Non-pigmented ciliary epithelial cell (primary cell): Measurements from ENCODE around the gene ASB11.
"Not testable (repeated sequence)": the region's sequence is repeated elsewhere in the genome, so short reads cannot be mapped to it uniquely, and the experiment has no call there.

Experiments used
- DNase-seq: peaks from one replicate; pipeline ENCODE4 v3.0.0-alpha.2; 2010; ENCODE audit warnings: low read depth

ASB11 gene

DNA sequence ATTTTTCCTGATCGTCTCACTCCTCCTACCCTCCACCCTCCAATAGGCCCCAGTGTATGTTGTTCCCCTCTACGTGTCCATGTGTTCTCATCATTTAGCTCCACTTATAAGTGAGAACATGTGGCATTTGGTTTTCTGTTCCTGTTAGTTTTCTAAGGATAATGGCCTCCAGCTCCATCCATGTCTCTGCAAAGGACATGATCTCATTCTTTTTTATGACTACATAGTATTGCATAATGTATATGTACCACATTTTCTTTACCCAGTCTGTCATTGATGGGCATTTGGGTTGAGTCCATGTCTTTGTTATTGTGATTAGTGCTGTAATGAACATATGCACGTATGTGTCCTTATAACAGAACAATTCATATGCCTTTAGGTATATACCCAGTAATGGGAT is 9.5 kb downstream of the ASB11 start:
- not testable (repeated sequence) for DNase-seq

DNA sequence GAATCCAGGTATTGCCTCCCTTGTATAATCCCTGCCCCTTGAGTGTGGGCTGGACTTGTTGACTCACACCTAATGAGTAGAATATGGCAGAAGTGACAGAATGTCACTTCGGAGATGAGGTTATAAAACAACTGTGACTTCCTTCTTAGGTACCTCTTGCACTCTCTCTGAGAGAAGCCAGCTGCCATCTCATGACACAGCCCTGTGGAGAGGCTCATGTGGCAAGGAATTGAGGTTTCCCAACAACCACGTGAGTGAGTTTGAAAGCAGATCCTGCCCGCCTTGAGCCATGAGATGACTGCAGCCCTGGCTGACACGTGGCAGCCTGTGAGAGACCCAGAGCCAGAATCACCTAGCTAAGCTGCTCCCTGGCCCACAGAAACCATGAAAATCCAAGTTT is 13.5 kb downstream of the ASB11 start:
- DNase-seq, result no peak

DNA sequence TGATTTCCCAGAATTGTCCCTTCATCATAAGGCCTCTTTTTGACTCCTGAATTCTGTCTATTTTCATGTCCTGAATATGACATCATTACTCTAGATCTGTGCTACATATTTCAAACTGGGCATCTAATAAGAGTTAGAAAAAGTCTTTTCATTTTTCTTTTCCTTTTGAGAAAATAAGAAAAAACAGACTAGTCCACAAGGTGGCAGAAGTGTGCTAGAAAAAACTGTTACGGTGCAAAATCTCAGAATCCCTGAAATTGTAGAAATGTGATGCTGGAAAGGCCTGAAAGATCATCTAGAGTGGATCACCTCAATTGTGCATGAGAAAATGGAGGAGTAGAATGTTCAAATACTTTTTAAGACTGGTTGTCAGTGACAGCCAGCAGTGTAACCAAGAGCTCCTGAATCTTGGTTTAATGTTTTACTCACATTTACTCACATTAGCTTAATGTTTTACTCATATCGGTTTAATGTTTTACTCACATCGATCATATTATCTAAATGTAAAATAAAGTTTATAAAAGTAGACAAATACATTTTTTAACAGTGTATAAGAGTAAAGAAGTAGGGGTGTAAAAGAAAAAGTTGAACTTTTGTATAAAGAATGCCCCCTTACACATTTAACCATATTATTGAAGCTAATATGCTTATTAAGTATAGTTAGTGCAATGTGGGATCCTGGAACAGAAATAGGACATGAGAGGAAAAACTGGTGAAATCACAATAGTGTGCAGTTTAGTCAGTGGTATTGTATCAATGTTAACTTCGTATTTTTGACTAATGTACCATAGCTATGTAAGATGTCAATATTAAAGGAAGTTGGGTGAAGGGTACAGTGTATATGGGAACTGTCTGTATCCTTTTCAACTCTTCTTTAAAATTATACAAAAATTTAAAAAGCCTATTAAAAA is 15.2 kb downstream of the ASB11 start:
- DNase-seq, result no peak

DNA sequence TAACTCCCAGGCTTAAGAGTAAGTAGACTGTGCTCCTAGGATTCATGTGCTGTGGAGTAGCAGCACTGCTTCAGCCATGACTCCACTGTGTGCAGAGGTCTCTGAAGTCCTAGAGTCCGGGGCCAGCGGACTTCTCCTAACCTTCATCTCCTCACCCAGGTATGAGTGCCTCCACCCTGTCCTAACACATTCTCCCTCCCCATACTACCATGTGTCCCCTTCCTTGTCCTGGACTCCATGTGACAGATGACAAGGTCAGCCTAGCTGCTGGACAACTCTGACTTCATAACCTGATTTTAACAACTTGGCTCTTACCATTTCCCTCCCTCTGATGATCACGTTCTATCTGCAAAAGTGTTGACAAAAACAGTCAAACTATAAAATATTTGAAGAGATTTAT is 16.7 kb downstream of the ASB11 start:
- DNase-seq, result no peak

DNA sequence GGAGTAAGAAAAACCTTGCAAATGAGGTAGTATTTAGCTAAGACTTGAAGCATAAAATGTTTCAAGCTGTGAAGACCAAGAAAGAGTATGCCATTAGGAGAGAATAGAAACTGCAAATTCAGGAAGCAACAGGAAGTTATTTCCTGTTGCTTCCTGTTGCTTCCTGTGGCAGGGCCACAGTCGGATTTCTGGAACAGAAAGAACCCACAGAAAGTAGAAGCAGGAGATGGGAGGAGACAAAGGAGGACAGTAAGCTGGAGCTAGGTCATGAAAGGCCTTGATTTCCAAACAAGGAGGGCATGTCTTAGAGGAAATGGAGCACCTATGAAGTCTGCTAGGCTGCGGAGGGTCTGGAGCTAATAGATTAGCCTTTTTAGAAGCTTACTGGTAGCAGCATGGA is 17.2 kb downstream of the ASB11 start:
- DNase-seq, result no peak

DNA sequence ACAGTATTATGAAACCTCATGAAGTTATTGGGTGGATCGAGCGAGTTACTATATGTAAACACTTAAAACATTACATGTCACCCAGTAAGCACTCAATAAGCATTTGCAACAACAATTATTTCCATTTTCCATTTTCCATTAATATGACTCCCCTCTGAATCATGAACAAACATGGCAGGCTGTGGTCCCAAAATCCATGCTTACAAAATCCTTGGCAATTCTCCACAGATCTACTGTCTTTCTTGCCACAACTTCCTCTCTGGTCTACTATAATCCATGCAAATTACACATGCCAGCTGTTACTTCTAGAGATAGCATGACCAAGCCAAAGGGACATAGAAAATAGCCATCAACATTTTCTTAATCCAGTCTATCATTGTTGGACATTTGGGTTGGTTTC is 22.0 kb downstream of the ASB11 start:
- no peak for DNase-seq

DNA sequence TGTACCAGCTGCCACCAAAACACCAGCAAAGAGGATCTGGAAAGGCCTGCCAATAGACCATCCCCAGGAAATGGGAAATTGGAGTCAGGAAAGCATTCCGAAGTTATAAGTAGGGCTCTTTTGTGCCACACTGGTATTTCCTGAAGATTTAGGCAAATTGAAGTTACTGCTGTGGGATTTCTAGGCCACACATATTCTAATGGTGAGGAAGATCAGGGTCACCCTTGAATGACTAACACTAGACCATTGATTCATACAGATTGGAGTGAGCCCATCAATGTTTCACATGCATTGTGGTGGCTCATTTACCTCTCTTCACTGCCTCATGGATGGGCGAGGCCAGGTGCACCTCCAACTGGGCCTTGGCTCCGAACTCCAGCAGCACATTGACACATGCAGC is 22.6 kb downstream of the ASB11 start:
- no peak for DNase-seq

DNA sequence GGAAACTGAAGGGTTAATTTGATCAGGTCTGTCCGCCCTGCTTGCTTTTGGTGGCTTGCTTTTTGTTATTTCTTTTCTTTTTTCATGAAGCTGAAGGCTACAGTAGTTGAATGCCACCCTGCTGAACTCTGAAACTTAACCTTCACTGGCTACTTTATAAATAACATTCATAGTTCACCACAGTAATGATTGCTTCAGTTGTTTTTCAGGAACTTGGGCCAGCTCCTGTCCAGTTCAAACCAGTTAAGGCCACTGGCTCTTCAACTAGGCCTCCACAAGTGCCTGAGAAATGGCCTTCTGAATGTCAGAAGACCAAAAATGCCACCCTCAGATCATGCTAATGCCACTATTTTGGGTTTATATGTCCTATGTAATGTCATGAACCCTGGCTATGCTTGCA is 37.8 kb downstream of the ASB11 start:
- no peak for DNase-seq

DNA sequence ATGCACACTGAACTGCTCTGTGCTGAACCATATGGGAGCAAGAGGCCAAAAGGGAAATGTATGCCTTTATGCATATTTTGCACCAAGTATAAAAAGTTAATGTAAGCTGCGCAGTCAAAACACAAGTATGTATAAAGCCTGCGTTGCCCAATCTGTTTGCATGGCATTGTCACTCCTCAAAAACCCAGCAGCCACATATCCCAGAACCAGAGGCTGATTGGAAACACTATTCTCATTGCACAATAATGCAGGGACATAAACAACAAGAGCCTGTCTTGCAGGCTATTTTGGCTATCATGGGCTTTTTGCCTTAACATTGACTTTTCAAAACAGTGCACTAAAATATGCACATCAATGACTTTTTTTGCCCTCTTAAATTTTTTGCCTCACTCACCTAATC is 40.5 kb downstream of the ASB11 start:
- no peak for DNase-seq

DNA sequence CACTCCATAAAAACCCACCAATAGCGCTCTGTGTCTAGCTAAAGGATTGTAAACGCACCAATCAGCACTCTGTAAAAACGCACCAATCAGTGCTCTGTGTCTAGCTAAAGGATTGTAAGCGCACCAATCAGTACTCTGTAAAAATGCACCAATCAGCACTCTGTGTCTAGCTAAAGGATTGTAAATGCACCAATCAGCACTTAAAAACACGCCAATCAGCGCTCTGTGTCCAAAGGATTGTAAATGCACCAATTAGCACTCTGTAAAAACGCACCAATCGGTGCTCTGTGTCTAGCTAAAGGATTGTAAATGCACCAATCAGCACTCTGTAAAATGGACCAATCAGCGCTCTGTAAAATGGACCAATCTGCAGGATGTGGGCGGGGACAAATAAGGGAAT is 42.2 kb downstream of the ASB11 start:
- DNase-seq, result not testable (repeated sequence)

DNA sequence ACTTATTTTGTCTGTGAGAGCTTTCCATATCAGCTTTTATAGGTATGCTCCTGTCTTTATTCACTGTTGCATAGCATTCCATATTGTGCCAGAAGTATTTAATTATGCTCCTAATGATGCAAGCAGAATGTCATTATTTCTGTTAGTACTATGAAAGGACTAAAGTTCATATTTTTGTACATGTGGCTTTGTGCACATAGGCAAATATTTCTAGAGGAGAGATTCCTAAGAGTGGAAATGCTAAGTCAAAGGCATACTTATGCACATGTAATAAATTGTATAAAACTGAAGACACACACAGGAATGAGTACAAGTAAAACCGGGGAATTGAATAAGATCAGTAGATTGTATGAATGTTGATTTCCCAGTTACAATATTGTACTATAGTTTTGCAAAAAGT is 43.7 kb downstream of the ASB11 start:
- no peak for DNase-seq

DNA sequence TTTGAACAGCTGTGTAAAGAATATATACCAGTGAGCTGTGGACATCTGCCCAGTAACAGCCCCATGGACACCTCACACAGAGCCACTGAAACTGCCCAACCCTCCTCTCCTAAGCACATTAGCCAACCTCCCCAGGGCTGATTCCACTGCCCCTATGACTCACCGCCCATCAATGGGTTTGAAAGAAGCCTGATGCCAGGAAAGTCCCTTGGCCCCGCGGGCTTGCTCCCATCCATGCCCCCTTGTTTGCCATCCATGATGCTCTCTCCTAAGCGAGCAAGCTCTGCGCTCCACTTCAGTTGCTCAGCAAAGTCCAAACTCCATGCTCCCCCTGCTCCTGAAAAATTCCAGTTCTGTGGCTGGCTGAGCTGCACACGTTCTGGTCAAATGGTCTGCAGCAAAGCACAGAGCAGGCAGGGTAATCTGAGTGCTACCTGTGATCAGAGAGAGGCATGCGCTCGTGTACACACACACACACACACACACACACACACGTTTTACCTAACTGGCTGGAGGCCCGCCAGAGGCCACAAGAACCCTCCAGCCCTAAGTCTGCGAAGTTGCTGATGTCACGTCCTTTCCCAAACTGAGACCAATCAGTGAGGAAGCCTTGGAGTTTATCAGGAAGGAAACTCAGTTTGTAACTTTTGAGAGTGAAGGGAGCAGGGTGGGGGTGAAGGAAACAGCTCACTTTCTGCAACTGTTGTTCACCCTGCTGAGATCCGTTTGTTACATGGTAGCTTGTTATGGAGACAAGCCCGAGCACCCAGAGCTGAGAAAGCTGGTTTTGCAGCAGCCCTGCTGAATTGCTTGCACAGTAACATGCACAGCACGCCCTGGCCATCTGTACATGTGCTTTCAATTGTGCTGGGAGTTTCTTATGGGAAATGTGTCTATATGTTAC is 45.6 kb downstream of the ASB11 start, which contains the start of gene ASB9:
TSS of gene ASB9 (minus strand) at position 466 of the 904 bp plus-strand sequence. CDS start at position 257, 209 bp downstream.
- DNase-seq, result no peak

DNA sequence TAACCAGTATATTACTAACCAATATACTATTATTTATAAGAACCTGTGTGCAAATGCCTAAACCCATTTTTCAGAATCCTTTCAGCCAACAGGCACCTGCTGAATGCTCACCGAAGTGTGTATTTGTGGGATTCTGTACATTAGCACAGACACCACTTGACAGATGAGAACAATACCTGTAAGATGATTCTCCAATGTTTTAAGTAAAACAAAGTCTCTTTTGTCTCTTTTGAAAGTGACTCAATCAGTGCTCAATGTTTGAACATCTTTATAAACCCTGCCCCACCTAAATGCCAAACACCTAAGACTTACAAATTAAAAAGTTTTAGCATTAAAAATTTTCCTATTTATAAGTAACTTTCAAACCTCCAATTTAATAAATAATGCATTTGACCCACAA is 46.3 kb downstream of the ASB11 start:
- no peak for DNase-seq

DNA sequence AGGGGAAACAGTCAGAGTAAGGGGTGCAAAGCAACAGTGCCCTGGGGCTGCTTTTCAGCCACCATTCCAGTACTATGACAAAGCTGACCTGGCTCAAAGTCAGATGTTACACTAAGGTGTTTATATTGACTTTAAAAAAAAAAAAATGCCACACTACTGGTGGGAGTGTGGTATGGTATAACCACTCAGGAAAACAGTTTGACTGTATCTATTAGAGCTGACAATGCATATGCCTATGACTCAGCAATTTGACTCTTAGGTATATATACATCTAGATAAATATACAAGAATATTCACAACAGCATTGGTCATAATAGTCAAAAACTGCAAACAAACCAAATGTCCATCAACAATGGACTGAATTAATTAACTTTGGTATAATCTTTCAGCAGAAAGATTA is 60.6 kb downstream of the ASB11 start:
- DNase-seq, result no peak

DNA sequence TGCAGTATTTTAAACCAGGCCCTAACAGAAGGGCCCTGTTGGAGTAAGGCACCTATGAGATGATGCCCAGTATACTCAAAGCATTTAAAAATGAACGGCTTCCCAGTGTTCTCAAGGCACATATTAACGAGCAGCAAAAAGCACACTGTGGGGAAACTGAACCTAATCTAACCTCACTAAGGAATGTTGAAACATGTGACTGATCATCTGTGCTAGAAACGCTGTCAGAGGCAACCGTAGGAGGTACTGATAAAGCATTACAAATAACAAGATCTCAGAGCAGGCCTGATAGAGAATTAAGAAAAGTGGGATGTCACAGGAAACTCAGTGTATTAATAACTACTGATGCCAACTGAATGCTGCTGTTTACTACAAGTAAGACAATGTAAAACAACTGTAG is 69.5 kb downstream of the ASB11 start:
- DNase-seq, result no peak

DNA sequence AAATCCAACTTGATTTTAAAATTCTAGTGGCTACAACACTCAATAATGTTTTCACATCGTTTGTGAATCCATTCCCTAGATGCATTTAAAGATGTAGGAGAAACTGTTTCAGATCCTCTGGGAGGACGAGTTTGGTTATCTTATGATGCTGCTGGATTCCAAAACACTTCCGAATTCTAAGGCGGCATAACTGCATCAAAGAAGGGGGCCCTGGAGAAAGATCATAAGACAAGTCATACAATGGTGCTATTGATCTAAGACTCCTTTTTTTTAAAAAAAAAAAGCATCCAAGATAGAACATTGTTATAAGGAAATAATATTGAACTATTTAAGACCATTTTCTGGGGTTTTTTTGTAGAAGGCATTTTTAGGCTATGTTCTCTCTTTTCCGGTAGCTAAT is 71.0 kb downstream of the ASB11 start:
- no peak for DNase-seq

DNA sequence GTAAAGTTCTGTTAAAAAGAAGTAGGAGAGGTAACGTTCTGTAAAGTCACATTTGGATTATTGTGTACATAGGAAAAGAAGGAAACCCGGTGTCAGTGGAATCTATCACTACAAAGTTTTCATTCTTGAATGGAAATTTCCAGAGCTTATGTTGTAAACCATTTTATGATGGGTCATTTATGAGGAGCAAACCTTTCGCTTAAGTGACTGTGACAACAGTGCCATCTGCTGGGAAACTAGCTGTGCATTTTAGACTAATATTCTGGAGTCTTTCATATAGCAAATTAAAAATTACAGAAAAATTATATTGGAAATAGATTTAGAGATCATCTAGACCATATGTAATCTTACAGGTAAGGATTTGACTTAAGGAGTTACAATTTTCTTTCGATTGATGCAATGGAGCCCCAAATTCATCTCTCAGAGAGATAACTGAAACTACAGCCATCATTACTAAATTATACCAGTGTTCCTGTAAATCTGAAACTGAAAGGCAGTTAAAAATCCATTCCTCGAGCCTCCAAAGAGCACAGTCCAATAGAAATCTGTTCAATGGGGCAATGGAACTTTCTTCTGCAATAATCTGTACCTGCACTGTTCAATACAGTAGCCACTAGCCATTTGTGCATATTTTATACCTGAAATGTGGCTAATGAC is 72.4 kb downstream of the ASB11 start:
- peak; percentile 13 for DNase-seq

DNA sequence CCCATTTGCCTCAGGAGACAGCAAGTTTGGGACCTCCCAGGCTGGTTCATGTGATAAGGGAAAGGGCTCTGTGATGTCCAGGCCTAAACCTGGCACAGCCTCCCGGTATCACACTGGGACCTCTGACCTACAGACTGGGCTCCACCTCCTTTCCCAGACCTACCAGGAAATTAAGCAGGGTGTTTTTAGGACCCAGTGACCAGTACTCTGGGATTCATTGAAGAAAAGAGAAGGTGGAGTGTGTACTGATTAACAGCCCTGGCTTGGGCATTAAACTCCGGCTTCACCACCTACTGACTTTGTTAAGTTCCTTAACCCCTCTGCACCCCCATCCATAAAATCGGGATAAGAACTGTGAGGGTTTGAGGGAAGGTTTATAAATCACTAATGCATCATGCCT is 74.1 kb downstream of the ASB11 start:
- no peak for DNase-seq

DNA sequence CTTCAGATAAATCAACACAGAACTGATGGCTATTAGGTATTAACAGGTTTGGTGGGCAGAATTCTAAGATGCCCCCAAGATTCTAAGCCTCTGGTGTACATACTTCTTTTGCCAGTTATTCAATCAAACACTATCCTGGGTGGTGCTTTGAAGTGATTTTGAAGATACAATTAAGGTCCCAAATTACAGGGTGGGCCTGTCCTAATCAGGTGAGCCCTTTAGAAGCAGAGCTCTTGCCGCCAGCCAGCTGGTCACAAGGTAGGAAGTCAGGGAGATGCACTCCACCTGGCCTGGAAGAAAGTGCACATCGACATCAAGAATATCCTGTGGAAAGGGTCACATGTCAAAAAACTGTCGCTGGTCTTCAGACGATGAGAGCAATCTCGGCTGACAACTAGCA is 75.0 kb downstream of the ASB11 start:
- no peak for DNase-seq

DNA sequence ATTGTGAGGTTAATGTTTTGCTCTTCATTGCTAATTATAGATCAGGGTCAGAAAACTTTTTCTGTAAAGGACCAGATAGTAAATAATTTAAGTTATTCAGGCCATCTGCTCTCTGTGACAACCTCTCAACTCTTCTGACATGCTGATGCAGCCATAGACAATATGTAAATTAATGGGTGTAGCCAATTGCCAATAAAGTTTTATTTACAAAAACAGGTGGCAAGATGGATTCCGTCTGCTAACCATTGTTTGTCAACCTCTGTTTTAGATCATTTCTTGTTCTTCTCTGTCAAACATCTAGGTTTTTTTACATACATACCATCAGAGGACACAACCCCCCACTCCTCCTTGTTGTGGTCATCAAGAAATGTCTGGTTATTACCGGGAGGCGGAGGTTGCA is 79.3 kb downstream of the ASB11 start:
- no peak for DNase-seq

DNA sequence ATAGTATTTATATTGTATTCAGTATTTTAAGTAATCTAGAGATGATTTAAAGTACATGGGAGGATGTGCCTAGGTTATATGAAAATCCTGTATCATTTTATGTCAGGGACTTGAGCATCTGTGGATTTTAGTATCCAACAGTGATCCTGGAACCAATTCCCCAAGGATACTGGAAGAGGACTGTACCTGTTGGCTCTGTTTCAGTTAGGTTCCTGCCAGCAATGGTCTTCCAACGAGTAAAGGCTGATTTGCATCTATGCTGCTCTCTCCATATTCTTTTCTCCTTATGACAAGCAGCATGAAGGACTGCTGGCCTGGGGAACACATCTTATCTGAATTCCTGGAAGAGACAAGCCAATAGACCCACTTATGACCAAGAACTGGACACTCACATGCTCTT is 80.4 kb downstream of the ASB11 start:
- DNase-seq, result no peak

DNA sequence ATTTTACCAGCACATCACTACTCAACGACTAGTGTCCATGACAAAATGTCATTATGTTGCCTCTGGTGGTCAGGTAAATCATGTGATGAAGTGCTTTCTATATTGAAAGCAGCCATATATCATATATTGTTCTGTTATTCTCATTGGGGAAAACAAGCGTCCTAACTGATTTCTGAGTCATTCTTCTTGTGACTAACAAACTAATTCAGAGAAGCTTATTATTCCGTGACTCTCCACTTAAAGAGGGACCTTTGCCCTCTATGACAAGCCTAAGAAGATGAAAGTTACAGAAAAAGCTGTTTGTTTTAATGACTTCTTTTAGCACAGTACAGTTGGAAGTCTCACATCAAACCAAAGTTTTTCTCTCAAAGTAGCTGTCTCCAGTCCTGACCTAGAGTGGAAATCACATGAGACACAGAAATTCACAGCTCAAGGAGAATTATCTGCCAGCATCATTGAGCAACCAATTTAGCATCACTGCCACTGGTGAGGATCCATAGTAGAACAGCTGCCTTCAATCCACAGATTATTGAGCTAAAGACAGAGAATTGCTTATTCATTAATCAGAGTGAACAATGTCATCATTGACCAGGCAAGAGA is 81.9 kb downstream of the ASB11 start:
- DNase-seq, result no peak
